LHCN-M2 (cell line): ENCODE results near the gene ZNF552. TPM values are rescaled to one million over a fixed set of nuclear protein-coding genes. Genes with fewer than 3 reads are reported as not detected.
"Not testable (repeated sequence)": the region's sequence is repeated elsewhere in the genome, so short reads cannot be mapped to it uniquely, and the experiment has no call there.

Experiments used
- DNase-seq: peaks from one replicate; pipeline ENCODE4 v3.0.0-alpha.2; 2012; ENCODE audit warnings: low read depth
- total RNA-seq: library from RNA; depleted of rRNA; stranded (reverse); fragments of >200 nt; gene quantifications from 2 replicates; pipeline ENCODE4 v1.2.3, GENCODE V29; 2014

ZNF552 gene
- total RNA-seq, 1 experiment from 2014 or later: 3.5 TPM

- peak; percentile 92 for DNase-seq
Observed at GRCh38 chr19:57819475-57820148, 4.9 kb upstream of the ZNF552 start.

GRCh38 chr19:57818378-57818777, 3.7 kb upstream of the ZNF552 start:
- no peak for DNase-seq

GRCh38 chr19:57817976-57818375, 3.3 kb upstream of the ZNF552 start:
- no peak for DNase-seq

DNA sequence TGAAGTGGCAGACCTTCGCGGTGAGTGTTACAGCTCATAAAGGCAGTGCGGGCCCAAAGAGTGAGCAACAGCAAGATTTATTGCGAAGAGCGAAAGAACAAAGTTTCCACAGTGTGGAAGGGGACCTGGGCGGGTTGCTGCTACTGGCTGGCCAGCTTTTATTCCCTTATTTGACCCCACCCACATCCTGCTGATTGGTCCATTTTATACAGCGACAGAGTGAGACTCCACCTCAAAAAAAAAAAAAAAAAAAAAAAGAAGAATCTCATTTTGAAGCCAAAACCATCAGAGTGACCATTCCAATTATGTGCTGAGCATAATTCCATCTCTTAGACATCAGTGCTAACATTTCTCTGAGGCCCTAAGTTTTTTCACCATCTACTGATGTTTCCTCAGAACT, 1.9 kb upstream of the ZNF552 start:
- no peak for DNase-seq

- no peak for DNase-seq
Observed at GRCh38 chr19:57815247-57816075, 748 bp upstream of the ZNF552 start.

DNA sequence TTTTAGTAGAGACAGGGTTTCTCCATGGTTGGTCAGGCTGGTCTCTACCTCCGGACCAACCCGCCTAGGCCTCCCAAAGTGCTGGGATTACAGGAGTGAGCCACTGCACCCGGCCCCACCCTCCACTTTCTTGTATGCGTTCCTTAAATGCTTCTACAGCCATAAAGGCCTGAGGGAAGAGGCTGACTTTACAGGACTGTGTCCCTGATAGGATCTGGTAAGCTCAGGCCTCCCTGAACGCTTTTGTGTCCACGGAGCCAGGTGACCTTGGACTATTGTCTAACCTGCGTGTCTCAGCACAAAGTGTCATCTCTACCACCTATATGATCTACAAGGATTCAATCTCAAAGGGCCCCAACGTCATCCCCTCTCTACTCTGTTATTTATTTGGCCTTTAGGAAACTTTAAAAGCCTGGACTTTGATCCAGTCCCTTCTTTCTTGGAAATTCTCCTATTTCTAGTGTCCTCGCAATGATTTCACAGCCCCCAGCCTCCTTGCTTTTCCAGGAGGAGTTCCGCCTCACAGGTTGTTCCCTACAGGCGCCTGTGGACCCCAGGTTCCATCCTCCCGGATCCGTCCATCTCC, 701 bp downstream of the ZNF552 start:
- no peak for DNase-seq

DNA sequence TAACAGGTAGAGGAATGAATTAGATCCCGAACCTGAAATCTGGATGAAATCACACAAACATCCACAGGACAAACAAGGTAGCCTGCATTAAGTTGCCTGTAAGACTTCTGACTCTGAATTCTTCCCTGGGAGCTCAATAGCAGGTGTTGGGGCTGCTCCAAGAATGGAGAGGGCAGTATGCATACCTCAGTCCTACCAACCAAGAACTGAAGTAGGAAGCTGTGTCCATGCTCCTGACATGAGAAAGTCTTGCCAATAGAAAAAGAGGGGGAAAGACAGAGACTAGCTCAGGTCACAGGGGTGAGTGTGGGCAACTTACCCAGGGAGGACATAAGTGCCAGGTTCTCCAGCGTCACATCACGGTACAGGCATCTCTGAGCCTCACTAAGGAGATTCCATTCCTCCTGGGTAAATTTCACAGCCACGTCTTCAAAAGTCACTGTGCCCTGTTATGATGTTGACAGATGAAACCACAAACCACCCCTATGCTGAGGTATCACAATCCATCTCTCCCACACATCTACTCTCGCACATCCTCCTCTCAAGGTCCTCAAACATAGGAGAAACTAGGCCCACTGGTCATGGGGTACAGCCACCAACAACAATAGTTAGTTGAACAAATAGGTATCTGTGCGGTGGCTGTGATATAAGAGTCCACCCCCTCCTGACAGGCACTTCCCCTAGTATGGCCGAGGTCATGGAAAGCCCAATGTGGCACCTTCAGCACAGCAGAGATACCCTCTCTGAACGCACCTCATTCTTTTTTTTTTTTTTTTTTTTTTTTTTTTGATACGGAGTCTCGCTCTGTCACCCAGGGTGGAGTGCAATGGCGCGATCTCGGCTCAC, 1.5 kb downstream of the ZNF552 start:
- DNase-seq: not testable (repeated sequence)

DNA sequence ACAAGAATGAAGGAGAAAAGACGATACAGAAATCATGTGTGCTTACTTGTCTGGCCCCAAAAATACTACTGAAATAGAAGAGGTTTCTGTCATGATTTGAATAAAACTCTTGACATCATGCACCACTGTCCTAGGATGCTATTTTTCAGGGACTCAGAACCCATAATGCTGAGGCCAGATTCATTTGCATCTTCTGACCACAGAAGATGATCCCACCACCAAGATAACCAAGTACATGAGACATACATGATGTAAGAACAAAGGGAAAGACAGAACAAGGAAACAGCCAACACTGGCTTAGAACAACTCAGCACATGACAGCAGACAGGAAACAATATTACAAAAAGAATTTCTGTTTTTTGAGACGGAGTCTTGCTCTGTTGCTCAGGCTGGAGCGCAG, 2.5 kb downstream of the ZNF552 start:
- DNase-seq: no peak

GRCh38 chr19:57810410-57811295, 4.1 kb downstream of the ZNF552 start:
- not testable (repeated sequence) for DNase-seq

- no peak for DNase-seq
Observed at GRCh38 chr19:57807541-57807940, 7.2 kb downstream of the ZNF552 start.

GRCh38 chr19:57803594-57804325, 11.0 kb downstream of the ZNF552 start:
- peak; percentile 88 for DNase-seq

DNA sequence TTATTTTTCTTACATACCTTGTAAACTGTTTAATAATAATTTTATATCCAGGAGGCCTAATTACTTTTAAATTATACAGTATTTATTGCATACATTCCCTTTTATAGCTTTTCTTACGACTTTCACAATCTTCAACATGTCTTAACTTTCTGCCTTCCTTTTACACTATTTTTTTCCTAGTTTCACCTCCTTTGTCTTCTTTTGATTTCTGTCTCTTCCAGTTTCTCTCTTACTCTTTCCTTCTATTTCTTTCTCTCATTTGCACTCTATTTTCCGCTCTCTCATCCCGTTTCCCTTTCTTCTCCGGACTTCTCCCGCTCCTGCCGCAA, 11.5 kb downstream of the ZNF552 start:
- no peak for DNase-seq

- DNase-seq: no peak
Observed at GRCh38 chr19:57802269-57802668, 12.4 kb downstream of the ZNF552 start.

DNA sequence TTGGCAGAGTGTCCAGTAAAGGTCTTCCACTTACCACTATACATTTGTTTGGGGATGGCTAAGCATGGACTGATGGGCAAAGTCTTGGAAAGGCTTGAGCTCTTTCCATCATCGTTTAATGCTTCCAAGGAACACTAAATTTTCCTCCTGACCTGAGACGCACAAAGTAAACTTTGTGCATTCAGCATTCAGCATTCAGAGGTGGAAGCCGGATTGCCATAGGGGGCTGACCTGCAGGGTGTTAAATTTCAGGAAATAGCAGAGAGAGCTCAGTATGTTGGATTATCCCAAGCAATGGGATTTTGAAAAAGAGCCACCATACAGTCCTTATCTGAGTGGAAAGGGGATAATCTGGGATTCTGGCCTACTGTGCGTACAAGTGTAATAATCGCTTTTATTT, 14.0 kb downstream of the ZNF552 start:
- DNase-seq: no peak

DNA sequence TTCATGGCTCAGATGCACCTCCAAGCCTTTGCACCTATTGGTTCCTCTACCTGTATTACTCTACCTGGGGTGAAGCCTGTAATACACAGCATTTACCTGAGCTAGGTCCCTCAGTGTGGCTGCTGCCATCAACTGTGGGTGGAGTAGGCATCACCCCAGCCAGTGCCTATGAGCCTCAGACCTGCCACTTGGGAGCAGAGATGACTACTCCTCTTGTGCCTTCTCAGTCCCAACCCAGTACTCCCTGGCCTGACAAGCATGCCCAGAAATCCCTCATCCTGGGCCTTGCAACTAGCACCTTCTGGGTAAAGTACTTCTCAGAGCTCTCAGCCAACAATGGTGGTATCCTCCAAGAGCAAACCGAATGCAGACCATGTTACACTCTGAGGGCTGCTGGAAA, 18.1 kb downstream of the ZNF552 start:
- DNase-seq: not testable (repeated sequence)

- no peak for DNase-seq
Observed at GRCh38 chr19:57789288-57789687, 25.4 kb downstream of the ZNF552 start.

DNA sequence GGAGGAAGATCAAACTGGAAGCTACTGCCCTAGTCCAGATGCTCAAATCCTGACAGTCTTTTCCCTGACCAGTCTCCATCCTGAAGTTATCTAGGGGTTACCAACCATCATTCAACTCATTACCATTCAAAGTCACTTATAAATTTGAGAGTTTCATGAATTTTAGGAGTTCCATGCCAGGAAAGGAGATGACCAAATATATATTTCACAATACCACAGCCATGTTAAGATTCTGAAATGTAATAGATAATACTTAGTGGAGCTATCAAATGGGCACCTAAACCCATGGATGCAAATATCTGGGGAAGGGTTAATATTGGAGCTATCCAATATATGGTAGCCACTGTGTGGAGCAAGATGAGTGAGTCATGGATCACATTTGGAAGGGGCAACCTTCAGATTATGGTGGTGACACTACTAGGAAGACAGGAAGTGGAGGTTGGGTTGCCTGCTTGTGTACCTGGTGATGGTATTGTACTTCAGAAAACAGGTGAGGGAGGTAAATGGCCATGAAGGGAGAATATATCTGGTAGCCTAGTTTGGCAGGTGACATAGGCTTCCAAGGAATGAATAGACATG, 26.5 kb downstream of the ZNF552 start:
- DNase-seq: no peak

DNA sequence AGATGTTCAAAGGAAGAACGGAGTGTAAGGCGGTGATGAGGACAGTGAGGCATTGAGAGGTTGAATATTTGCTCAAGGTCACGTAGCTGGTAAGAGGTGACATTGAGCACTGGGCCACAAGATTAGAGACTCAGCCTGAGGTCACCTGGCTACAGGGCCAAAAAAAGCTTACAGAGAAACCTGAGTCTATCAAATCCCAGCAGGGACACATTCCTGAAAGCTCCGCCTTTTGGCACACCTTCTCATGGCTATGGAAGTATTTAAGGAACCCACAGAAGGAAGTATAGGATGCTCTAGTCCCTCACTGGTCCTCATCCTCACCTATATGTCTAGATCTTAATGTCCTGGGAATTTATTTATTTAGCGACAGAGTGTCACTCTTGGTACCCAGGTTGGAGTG, 27.8 kb downstream of the ZNF552 start:
- no peak for DNase-seq

DNA sequence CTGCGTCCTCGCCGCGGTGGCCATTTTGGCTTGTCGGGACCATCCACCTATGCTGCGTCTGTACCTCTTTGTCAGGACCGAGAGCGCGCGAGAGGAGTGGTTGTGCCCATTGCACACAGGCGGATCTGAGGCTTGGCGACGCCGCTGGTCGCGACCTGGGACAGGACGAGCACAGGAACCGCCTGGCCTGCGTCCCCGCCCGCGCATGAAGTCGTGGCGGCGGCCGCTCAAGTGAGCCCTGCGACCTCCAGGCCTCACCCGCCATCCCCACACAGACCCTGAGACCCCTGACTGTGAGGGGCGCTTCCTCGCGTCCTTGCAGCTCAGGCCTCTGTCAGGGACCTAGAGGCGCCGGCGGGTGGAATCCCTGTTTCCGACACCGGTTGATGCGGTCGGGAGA, 28.4 kb downstream of the ZNF552 start:
- no peak for DNase-seq
